SK-N-SH (cell line): ENCODE results near the gene SEPSECS.

Experiments
- CHD2 ChIP-seq: fragments of 150-350 bp; IDR thresholded peaks from 2 replicates; pipeline ENCODE4 v1.6.1; 2018; ENCODE audit warnings: low read length; ENCODE audit not compliant: partially characterized antibody
- CTCF ChIP-seq: fragments of 200-600 bp; sonication (generic); IDR thresholded peaks from 2 replicates; pipeline ENCODE4 v1.6.1; 2017; ENCODE audit warnings: antibody characterized with exemption, mild to moderate bottlenecking, moderate library complexity
- ELF1 ChIP-seq: IDR thresholded peaks from 2 replicates; pipeline ENCODE4 v1.4.0; 2012
- NFIC ChIP-seq: IDR thresholded peaks from 2 replicates; pipeline ENCODE4 v1.4.0; 2012; ENCODE audit warnings: borderline replicate concordance
- RAD21 ChIP-seq: IDR thresholded peaks from 2 replicates; pipeline ENCODE4 v1.6.1; 2012; ENCODE audit warnings: mild to moderate bottlenecking, low read length
- RFX5 ChIP-seq: IDR thresholded peaks from 2 replicates; pipeline ENCODE4 v1.6.1; 2012; ENCODE audit warnings: mild to moderate bottlenecking, improper control_type of control experiment, low read length
- RXRA ChIP-seq: IDR thresholded peaks from 2 replicates; pipeline ENCODE4 v1.4.0; 2012; ENCODE audit warnings: low read depth, mild to moderate bottlenecking, borderline replicate concordance
- SIN3A ChIP-seq: IDR thresholded peaks from 2 replicates; pipeline ENCODE4 v1.6.1; 2012; ENCODE audit warnings: low read depth, mild to moderate bottlenecking, low read length, moderate library complexity, borderline replicate concordance
- SMC3 ChIP-seq: IDR thresholded peaks from 2 replicates; pipeline ENCODE4 v1.6.1; 2012; ENCODE audit warnings: low read depth, low read length, improper control_type of control experiment
- TEAD4 ChIP-seq: IDR thresholded peaks from 2 replicates; pipeline ENCODE4 v1.4.0; 2012; ENCODE audit warnings: mild to moderate bottlenecking, borderline replicate concordance; ENCODE audit not compliant: insufficient read depth
- YY1 ChIP-seq: IDR thresholded peaks from 2 replicates; pipeline ENCODE4 v1.4.0; 2012; ENCODE audit warnings: low read depth, mild to moderate bottlenecking

DNA sequence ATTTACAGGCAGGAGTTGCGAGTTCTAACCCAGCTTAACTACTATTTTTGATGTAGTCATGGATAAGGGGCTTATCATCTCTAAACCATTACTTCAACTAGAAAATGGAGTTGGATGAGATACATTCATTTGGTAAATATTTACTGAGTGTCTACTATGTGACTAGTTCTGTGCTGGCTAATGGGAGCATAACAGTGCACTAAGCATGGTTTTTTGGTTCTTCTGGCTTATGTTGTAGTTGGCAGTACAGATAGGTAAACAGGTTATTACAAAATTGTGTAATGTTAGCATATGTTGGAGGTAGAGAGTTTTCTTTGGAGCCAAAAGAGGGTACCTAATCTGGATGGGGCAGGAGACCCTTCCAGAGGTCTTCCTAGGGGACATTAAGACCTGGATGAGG lies 47.7 kb upstream of the SEPSECS start:
- TF ChIP-seq YY1 (no peak), SIN3A (no peak), CTCF (no peak), CHD2 (no peak), TEAD4 (no peak), NFIC (no peak), SMC3 (no peak), RXRA (no peak), RAD21 (no peak), ELF1 (no peak), RFX5 (no peak)
